H1 (cell line): ENCODE results near the gene SAE1. TPM values are rescaled to one million over a fixed set of nuclear protein-coding genes. Genes with fewer than 3 reads are reported as not detected.
A peak's percentile ranks its signal among the peaks of the same experiment; 100 is the strongest.

Experiments
- ATF3 ChIP-seq: IDR thresholded peaks from 2 replicates; pipeline ENCODE4 v1.6.1; 2011; ENCODE audit warnings: low read depth, mild to moderate bottlenecking, low read length; ENCODE audit not compliant: insufficient read depth
- BCL11A ChIP-seq, 2 experiments: IDR thresholded peaks; one replicate each; pipeline ENCODE4 v1.6.1; 2011; ENCODE audit warnings: low read depth in 2 of 2, low read length in 2 of 2, mild to moderate bottlenecking in 2 of 2
- CBX5 ChIP-seq: fragments of 300-800, 300-1000 bp; sonication (generic); IDR thresholded peaks from 2 replicates; pipeline ENCODE4 v1.7.1; 2016; ENCODE audit warnings: antibody characterized with exemption, low read length, low read depth
- CBX8 ChIP-seq: fragments of 300-800, 300-1000 bp; sonication (generic); IDR thresholded peaks from 2 replicates; pipeline ENCODE4 v1.7.1; 2016; ENCODE audit warnings: low read depth, low read length, borderline replicate concordance
- CEBPB ChIP-seq: IDR thresholded peaks from 2 replicates; pipeline ENCODE4 v1.6.1; 2012; ENCODE audit warnings: low read depth, low read length
- CHD2 ChIP-seq: IDR thresholded peaks from 2 replicates; pipeline ENCODE4 v1.6.1; 2012; ENCODE audit warnings: low read length, improper control_type of control experiment
- EP300 ChIP-seq, 2 experiments: IDR thresholded peaks; 1 replicate in 1 of 2; 2 replicates in 1 of 2; pipeline ENCODE4 v1.6.1; 2011 to 2012; ENCODE audit warnings: low read depth in 2 of 2, low read length in 2 of 2, mild to moderate bottlenecking in 2 of 2, borderline replicate concordance in 1 of 2, inconsistent platforms in 1 of 2, moderate library complexity in 1 of 2
- GTF2F1 ChIP-seq: IDR thresholded peaks from 2 replicates; pipeline ENCODE4 v1.6.1; 2012; ENCODE audit warnings: low read depth, low read length, improper control_type of control experiment, borderline replicate concordance
- KDM5A ChIP-seq: fragments of 200-600 bp; IDR thresholded peaks from 2 replicates; pipeline ENCODE4 v1.7.1; 2012; ENCODE audit warnings: mild to moderate bottlenecking, low read length, inconsistent platforms, mixed read lengths
- POLR2AphosphoS5 ChIP-seq: IDR thresholded peaks from 2 replicates; pipeline ENCODE4 v1.6.1; 2011; ENCODE audit warnings: low read depth, low read length
- POU5F1 ChIP-seq: IDR thresholded peaks from 2 replicates; pipeline ENCODE4 v1.6.1; 2011; ENCODE audit warnings: low read depth, mild to moderate bottlenecking, low read length, moderate library complexity
- SIN3A ChIP-seq, 2 experiments: IDR thresholded peaks in 1 of 2; conservative IDR thresholded peaks in 1 of 2; 2 replicates each; pipeline ENCODE4 v1.6.1; 2011 to 2012; ENCODE audit warnings: low read length in 2 of 2, improper control_type of control experiment in 1 of 2, low read depth in 1 of 2, mild to moderate bottlenecking in 1 of 2
- SIRT6 ChIP-seq: IDR thresholded peaks from one replicate; pipeline ENCODE4 v1.7.1; 2012; ENCODE audit warnings: low read length, inconsistent platforms
- SIX5 ChIP-seq: IDR thresholded peaks from 2 replicates; pipeline ENCODE4 v1.6.1; 2011; ENCODE audit warnings: mild to moderate bottlenecking, low read depth, low read length
- SP2 ChIP-seq: IDR thresholded peaks from 2 replicates; pipeline ENCODE4 v1.6.1; 2012; ENCODE audit warnings: mild to moderate bottlenecking, low read length, inconsistent platforms
- polyA plus RNA-seq, 7 experiments: library from polyadenylated mRNA; depleted of rRNA in 3 of 7; stranded (reverse) in 5 of 7; unstranded in 2 of 7; fragments of >200 nt in 5 of 7; fragments of 200-250 nt in 2 of 7; gene quantifications; 1 replicate in 5 of 7; 2 replicates in 1 of 7; 4 replicates in 1 of 7; pipeline versions ENCODE4 v1.2.1 to v1.2.3, GENCODE V29; 2011 to 2013; ENCODE audit warnings: missing spikeins in 2 of 7, mixed read lengths in 2 of 7
- total RNA-seq: library from RNA; stranded (reverse); fragmentation: NEBNext Ultra II Directional; extraction: Animal tissue kit (Norgen Biotek cat#: 25700); gene quantifications from 2 replicates; pipeline ENCODE4 v1.2.1, GENCODE V29; 2021

The SAE1 gene
- total and polyA plus RNA-seq, 2 of the 8 experiments (the other 6 are each of a cell fraction or from before 2014, with no cell fraction given) = 213 to 268 TPM

GRCh38 chr19:47243364-47243775 is 112.7 kb downstream of the SAE1 start (continued):
- TF ChIP-seq ATF3 (no peak), SIN3A (conservative IDR thresholded peaks at IDR 0.05 in 1 of 2, IDR thresholded peaks at IDR 0.05 in 1 of 2; ENCODE audit: low read depth in 1 of 2, low read length in 2 of 2) (0 out of 4 replicates have a peak, but pooled peaks of 1 of the 2 experiments have one; percentile 8), EP300 (IDR thresholded peaks at IDR 0.05; ENCODE audit: borderline replicate concordance in 1 of 2, low read depth in 2 of 2, low read length in 2 of 2) (no peak), CBX5 (no peak), GTF2F1 (no peak), SIRT6 (no peak), SP2 (no peak), CHD2 (no peak), POU5F1 (no peak), SIX5 (no peak), POLR2AphosphoS5 (no peak), CEBPB (no peak), KDM5A (no peak), CBX8 (no peak), BCL11A (IDR thresholded peaks at IDR 0.05; ENCODE audit: low read depth in 2 of 2, low read length in 2 of 2) (no peak)
